HepG2 (cell line): ENCODE data around the gene FBXO33. TPM values are rescaled to one million over a fixed set of nuclear protein-coding genes. Genes with fewer than 3 reads are reported as not detected.

Experiments used
- ARNT2 ChIP-seq: sonication (generic); formaldehyde crosslinking; IDR thresholded peaks from 2 replicates; pipeline ENCODE4 v1.8.0; 2022; ENCODE audit warnings: mild to moderate bottlenecking, low read depth, missing genetic modification reagents, moderate library complexity
- ATF3 ChIP-seq: sonication (generic); formaldehyde crosslinking; IDR thresholded peaks from 2 replicates; pipeline ENCODE4 v1.4.0; 2020; ENCODE audit warnings: missing genetic modification reagents
- CEBPB ChIP-seq: IDR thresholded peaks from 2 replicates; pipeline ENCODE4 v1.6.1; 2011; ENCODE audit warnings: low read depth, low read length, improper control_type of control experiment, borderline replicate concordance
- CEBPG ChIP-seq: IDR thresholded peaks from 2 replicates; pipeline ENCODE4 v1.6.1; 2016
- DRAP1 ChIP-seq: IDR thresholded peaks from 2 replicates; pipeline ENCODE4 v1.6.1; 2016; ENCODE audit warnings: missing genetic modification reagents, missing compliant biosample characterization
- FOSL1 ChIP-seq: sonication (generic); formaldehyde crosslinking; IDR thresholded peaks from 2 replicates; pipeline ENCODE4 v1.9.0; 2021; ENCODE audit warnings: missing genetic modification reagents, borderline replicate concordance
- FOXC1 ChIP-seq: sonication (generic); formaldehyde crosslinking; IDR thresholded peaks from 2 replicates; pipeline ENCODE4 v1.8.0; 2022; ENCODE audit warnings: mild to moderate bottlenecking, missing genetic modification reagents, borderline replicate concordance
- GATAD1 ChIP-seq: IDR thresholded peaks from 2 replicates; pipeline ENCODE4 v1.6.1; 2016; ENCODE audit warnings: missing genetic modification reagents, missing compliant biosample characterization
- HDAC2 ChIP-seq: sonication (generic); formaldehyde crosslinking; IDR thresholded peaks from 2 replicates; pipeline ENCODE4 v1.4.0; 2020; ENCODE audit warnings: missing genetic modification reagents
- KLF12 ChIP-seq: sonication (generic); formaldehyde crosslinking; IDR thresholded peaks from 2 replicates; pipeline ENCODE4 v1.4.0; 2020; ENCODE audit warnings: missing genetic modification reagents, borderline replicate concordance
- NKX3-1 ChIP-seq: sonication (generic); formaldehyde crosslinking; IDR thresholded peaks from 2 replicates; pipeline ENCODE4 v1.5.0; 2020; ENCODE audit warnings: missing genetic modification reagents
- PRMT3 ChIP-seq: sonication (generic); formaldehyde crosslinking; IDR thresholded peaks from 2 replicates; pipeline ENCODE4 v1.8.1; 2022; ENCODE audit warnings: low read depth, mild to moderate bottlenecking, moderate library complexity, missing genetic modification reagents, borderline replicate concordance
- SOX6 ChIP-seq, 2 experiments: fragments of 450-650 bp in 1 of 2; sonication (generic) in 1 of 2; formaldehyde crosslinking in 1 of 2; IDR thresholded peaks; 2 replicates each; pipeline versions ENCODE4 v1.4.0 to v1.6.1; 2017 to 2020; ENCODE audit warnings: antibody characterized with exemption in 1 of 2, mild to moderate bottlenecking in 1 of 2, missing genetic modification reagents in 1 of 2
- TBX2 ChIP-seq: sonication (generic); formaldehyde crosslinking; IDR thresholded peaks from 2 replicates; pipeline ENCODE4 v1.5.0; 2020; ENCODE audit warnings: missing genetic modification reagents, mild to moderate bottlenecking, borderline replicate concordance
- TCF12 ChIP-seq, 2 experiments: fragments of 450-650 bp in 1 of 2; sonication (generic) in 1 of 2; formaldehyde crosslinking in 1 of 2; IDR thresholded peaks; 2 replicates each; pipeline versions ENCODE4 v1.6.1 to v1.8.0; 2017 to 2022; ENCODE audit warnings: antibody characterized with exemption in 1 of 2, mild to moderate bottlenecking in 1 of 2, missing genetic modification reagents in 1 of 2, moderate library complexity in 1 of 2
- THAP9 ChIP-seq: sonication (generic); formaldehyde crosslinking; IDR thresholded peaks from 2 replicates; pipeline ENCODE4; 2020; ENCODE audit warnings: missing genetic modification reagents, mild to moderate bottlenecking, borderline replicate concordance
- ZFY ChIP-seq: sonication (generic); formaldehyde crosslinking; IDR thresholded peaks from 2 replicates; pipeline ENCODE4 v1.4.0; 2020; ENCODE audit warnings: missing genetic modification reagents
- ZNF121 ChIP-seq: sonication (generic); formaldehyde crosslinking; IDR thresholded peaks from 2 replicates; pipeline ENCODE4 v1.5.0; 2020; ENCODE audit warnings: mild to moderate bottlenecking, missing genetic modification reagents
- ZNF180 ChIP-seq: sonication (generic); formaldehyde crosslinking; IDR thresholded peaks from 2 replicates; pipeline ENCODE4 v1.4.0; 2020; ENCODE audit warnings: low read depth, missing genetic modification reagents, borderline replicate concordance
- ZNF331 ChIP-seq: sonication (generic); formaldehyde crosslinking; IDR thresholded peaks from 2 replicates; pipeline ENCODE4 v1.4.0; 2020; ENCODE audit warnings: missing genetic modification reagents
- ZNF547 ChIP-seq: sonication (generic); formaldehyde crosslinking; IDR thresholded peaks from 2 replicates; pipeline ENCODE4 v1.5.1; 2020; ENCODE audit warnings: mild to moderate bottlenecking, missing genetic modification reagents
- ZNF800 ChIP-seq: sonication (generic); formaldehyde crosslinking; IDR thresholded peaks from 2 replicates; pipeline ENCODE4 v1.4.0; 2020; ENCODE audit warnings: missing genetic modification reagents
- ZSCAN30 ChIP-seq: sonication (generic); formaldehyde crosslinking; IDR thresholded peaks from 2 replicates; pipeline ENCODE4 v1.5.0; 2020; ENCODE audit warnings: mild to moderate bottlenecking, missing genetic modification reagents
- polyA plus RNA-seq, 8 experiments: library from polyadenylated mRNA; depleted of rRNA in 3 of 8; stranded (reverse) in 7 of 8; unstranded in 1 of 8; fragments of >200 nt; fragmentation: Illumina TruSeq in 4 of 8; extraction: Trizol in 4 of 8; gene quantifications; 2 replicates each; pipeline versions ENCODE4 v1.2.1 to v1.2.3, GENCODE V29; 2011 to 2016; ENCODE audit warnings: low read depth in 4 of 8, missing spikeins in 1 of 8, mixed read lengths in 1 of 8; ENCODE audit not compliant: insufficient read depth in 1 of 8
- total RNA-seq, 5 experiments: library from RNA; depleted of rRNA; stranded (reverse); fragments of >200 nt; fragmentation: Illumina TruSeq; extraction: Trizol; gene quantifications; 2 replicates each; pipeline ENCODE4 v1.2.3, GENCODE V29; 2016; ENCODE audit warnings: low read depth in 1 of 5

The FBXO33 gene
- total and polyA plus RNA-seq, 2 of the 13 experiments (the other 11 are each of a cell fraction or from before 2014, with no cell fraction given): 15.5 to 16.9 TPM

GRCh38 chr14:39432619-39433451, 602 bp upstream of the FBXO33 start (continued):
- no peak for TF ChIP-seq TCF12 (IDR thresholded peaks at IDR 0.05)
- peak; percentile 18; the same call in 1 of the 2 replicates for TF ChIP-seq TCF12 (CRISPR knock-in tag; IDR thresholded peaks at IDR 0.05)
- no peak; the same call in 1 of the 2 replicates for TF ChIP-seq GATAD1 (CRISPR knock-in tag)
- peak; percentile 77 for TF ChIP-seq ATF3 (CRISPR knock-in tag)
- TF ChIP-seq ZNF547 (CRISPR knock-in tag): peak; percentile 92
- TF ChIP-seq CEBPG: peak; percentile 39
- peak; percentile 55 for TF ChIP-seq ZFY
- peak; percentile 86 for TF ChIP-seq ZNF331 (CRISPR knock-in tag)
- peak; percentile 89 for TF ChIP-seq NKX3-1 (CRISPR knock-in tag)
- TF ChIP-seq THAP9: peak; percentile 85
- TF ChIP-seq SOX6 (IDR thresholded peaks at IDR 0.05): no peak
- TF ChIP-seq SOX6 (CRISPR knock-in tag; IDR thresholded peaks at IDR 0.05): peak; percentile 84
- peak; percentile 80; the same call in 1 of the 2 replicates for TF ChIP-seq ARNT2 (CRISPR knock-in tag)
- TF ChIP-seq ZNF121: peak; percentile 66; the same call in 1 of the 2 replicates
- TF ChIP-seq CEBPB: no peak
- peak; percentile 99 for TF ChIP-seq FOXC1 (CRISPR knock-in tag)
- peak; percentile 34; the same call in 1 of the 2 replicates for TF ChIP-seq FOSL1 (CRISPR knock-in tag)
- peak; percentile 93 for TF ChIP-seq TBX2 (CRISPR knock-in tag)
- TF ChIP-seq ZSCAN30: no peak; the same call in 1 of the 2 replicates
- TF ChIP-seq PRMT3: no peak
- peak; percentile 67; the same call in 1 of the 2 replicates for TF ChIP-seq ZNF180 (CRISPR knock-in tag)
- peak; percentile 91 for TF ChIP-seq DRAP1 (CRISPR knock-in tag)
- TF ChIP-seq ZNF800 (CRISPR knock-in tag): peak; percentile 89
- peak; percentile 97 for TF ChIP-seq KLF12 (CRISPR knock-in tag)
- peak; percentile 80; the same call in 1 of the 2 replicates for TF ChIP-seq HDAC2 (CRISPR knock-in tag)
